H9 (cell line): Measurements from ENCODE around the gene TAF3. TPM values are rescaled to one million over a fixed set of nuclear protein-coding genes. Genes with fewer than 3 reads are reported as not detected.
A peak's percentile ranks its signal among the peaks of the same experiment; 100 is the strongest.

Experiments
- DNase-seq: peaks from one replicate; pipeline ENCODE4 v3.0.0-alpha.2; 2017
- H2AFZ ChIP-seq: one replicate; pipeline ENCODE4 v1.6.1; 2013; ENCODE audit warnings: mild to moderate bottlenecking, low read length, control low read depth, moderate library complexity
- H2AK5ac ChIP-seq: 2 replicates; pipeline ENCODE4 v1.6.1; 2013; ENCODE audit warnings: low read length, control low read depth, mixed read lengths; ENCODE audit not compliant: insufficient read length
- H2BK120ac ChIP-seq: one replicate; pipeline ENCODE4 v1.6.1; 2013; ENCODE audit warnings: low read depth, mild to moderate bottlenecking, low read length, control low read depth, inconsistent platforms; ENCODE audit not compliant: poor library complexity, severe bottlenecking
- H2BK12ac ChIP-seq: 2 replicates; pipeline ENCODE4 v1.6.1; 2013; ENCODE audit warnings: low read length, control low read depth, mixed read lengths, low read depth; ENCODE audit not compliant: insufficient read length
- H2BK15ac ChIP-seq: 2 replicates; pipeline ENCODE4 v1.6.1; 2013; ENCODE audit warnings: low read depth, low read length, control low read depth
- H2BK20ac ChIP-seq: one replicate; pipeline ENCODE4 v1.6.1; 2013; ENCODE audit warnings: low read depth, mild to moderate bottlenecking, low read length, control low read depth, inconsistent platforms; ENCODE audit not compliant: poor library complexity, severe bottlenecking
- H2BK5ac ChIP-seq: 2 replicates; pipeline ENCODE4 v1.6.1; 2013; ENCODE audit warnings: low read length, control low read depth, mixed read lengths; ENCODE audit not compliant: insufficient read length
- H3K14ac ChIP-seq: 2 replicates; pipeline ENCODE4 v1.6.1; 2013; ENCODE audit warnings: low read length, control low read depth; ENCODE audit not compliant: insufficient read depth
- H3K18ac ChIP-seq: 2 replicates; pipeline ENCODE4 v1.6.1; 2013; ENCODE audit warnings: low read depth, mild to moderate bottlenecking, mixed read lengths, low read length, control low read depth; ENCODE audit not compliant: insufficient read length
- H3K23ac ChIP-seq: 2 replicates; pipeline ENCODE4 v1.6.1; 2013; ENCODE audit warnings: low read length, control low read depth, mixed read lengths, low read depth; ENCODE audit not compliant: insufficient read length
- H3K23me2 ChIP-seq: 2 replicates; pipeline ENCODE4 v1.6.1; 2013; ENCODE audit warnings: low read depth, mild to moderate bottlenecking, mixed read lengths, low read length, control low read depth; ENCODE audit not compliant: insufficient read length, poor library complexity, severe bottlenecking
- H3K27ac ChIP-seq: 2 replicates; pipeline ENCODE4 v1.5.1; 2013; ENCODE audit warnings: low read length, control low read depth, mixed read lengths, low read depth; ENCODE audit not compliant: insufficient read length
- H3K27me3 ChIP-seq: 2 replicates; pipeline ENCODE4 v1.6.1; 2013; ENCODE audit warnings: low read length, control low read depth, inconsistent platforms; ENCODE audit not compliant: insufficient read depth
- H3K4ac ChIP-seq: 2 replicates; pipeline ENCODE4 v1.6.1; 2013; ENCODE audit warnings: low read depth, mild to moderate bottlenecking, control low read depth, inconsistent platforms, low read length, moderate library complexity
- H3K4me1 ChIP-seq: 2 replicates; pipeline ENCODE4 v1.6.1; 2013; ENCODE audit warnings: low read length, control low read depth, inconsistent platforms; ENCODE audit not compliant: insufficient read depth
- H3K4me2 ChIP-seq: 2 replicates; pipeline ENCODE4 v1.6.1; 2013; ENCODE audit warnings: low read length, control low read depth, mixed read lengths; ENCODE audit not compliant: insufficient read length, insufficient read depth
- H3K56ac ChIP-seq: 2 replicates; pipeline ENCODE4 v1.6.1; 2013; ENCODE audit warnings: low read depth, mild to moderate bottlenecking, mixed read lengths, low read length, control low read depth; ENCODE audit not compliant: insufficient read length
- H3K79me1 ChIP-seq: 2 replicates; pipeline ENCODE4 v1.6.1; 2013; ENCODE audit warnings: low read depth, mild to moderate bottlenecking, moderate library complexity, low read length, control low read depth, inconsistent platforms; ENCODE audit not compliant: insufficient read depth, poor library complexity, severe bottlenecking
- H3K79me2 ChIP-seq: 2 replicates; pipeline ENCODE4 v1.6.1; 2013; ENCODE audit warnings: low read length, control low read depth, inconsistent platforms; ENCODE audit not compliant: insufficient read depth
- H3K9ac ChIP-seq: 2 replicates; pipeline ENCODE4 v1.6.1; 2013; ENCODE audit warnings: low read length, control low read depth, mixed read lengths; ENCODE audit not compliant: insufficient read length; ENCODE audit errors: extremely low read depth
- H3K9me3 ChIP-seq: one replicate; pipeline ENCODE4 v1.6.1; 2013; ENCODE audit warnings: low read depth, low read length, inconsistent platforms; ENCODE audit not compliant: control insufficient read depth
- H3T11ph ChIP-seq: one replicate; pipeline ENCODE4 v1.6.1; 2013; ENCODE audit warnings: mild to moderate bottlenecking, low read length, control low read depth, inconsistent platforms
- H4K20me1 ChIP-seq: one replicate; pipeline ENCODE4 v1.6.1; 2013; ENCODE audit not compliant: control insufficient read depth, insufficient read length, insufficient read depth
- H4K5ac ChIP-seq: 2 replicates; pipeline ENCODE4 v1.6.1; 2013; ENCODE audit warnings: low read depth, mild to moderate bottlenecking, mixed read lengths, low read length, control low read depth; ENCODE audit not compliant: insufficient read length
- H4K8ac ChIP-seq: replicated peaks from 2 replicates; pipeline ENCODE4 v1.6.1; 2013; ENCODE audit warnings: low read length, control low read depth, mixed read lengths, low read depth; ENCODE audit not compliant: insufficient read length
- H4K91ac ChIP-seq: 2 replicates; pipeline ENCODE4 v1.6.1; 2013; ENCODE audit warnings: low read depth, mild to moderate bottlenecking, moderate library complexity, mixed read lengths, low read length, control low read depth; ENCODE audit not compliant: insufficient read length
- H3K27ac Mint-ChIP-seq, 3 experiments: 2 replicates in 2 of 3; 3 replicates in 1 of 3; pipeline ENCODE4 v1.8.0; 2020 to 2021; ENCODE audit warnings: mixed read lengths in 3 of 3, mild to moderate bottlenecking in 1 of 3, moderate library complexity in 1 of 3
- H3K27me3 Mint-ChIP-seq: 2 replicates; pipeline ENCODE4 v1.8.0; 2021; ENCODE audit warnings: low read depth, mild to moderate bottlenecking, moderate library complexity, mixed read lengths
- H3K36me3 Mint-ChIP-seq, 3 experiments: 2 replicates in 2 of 3; 3 replicates in 1 of 3; pipeline ENCODE4 v1.8.0; 2020 to 2021; ENCODE audit warnings: low read depth in 3 of 3, mixed read lengths in 3 of 3; ENCODE audit not compliant: insufficient read depth in 1 of 3
- H3K4me1 Mint-ChIP-seq, 2 experiments: 2 replicates each; pipeline ENCODE4 v1.8.0; 2020; ENCODE audit warnings: mixed read lengths in 2 of 2
- H3K4me3 Mint-ChIP-seq, 2 experiments: 2 replicates in 1 of 2; 3 replicates in 1 of 2; pipeline ENCODE4 v1.8.0; 2020 to 2021; ENCODE audit warnings: mild to moderate bottlenecking in 2 of 2, mixed read lengths in 2 of 2, moderate library complexity in 1 of 2
- H3K9me3 Mint-ChIP-seq, 2 experiments: 2 replicates in 1 of 2; 3 replicates in 1 of 2; pipeline ENCODE4 v1.8.0; 2020; ENCODE audit warnings: mild to moderate bottlenecking in 2 of 2, mixed read lengths in 2 of 2, moderate library complexity in 1 of 2
- CTCF ChIP-seq: fragments of 200-600 bp; sonication (generic); conservative IDR thresholded peaks from 3 replicates; pipeline ENCODE4 v1.8.0; 2021; ENCODE audit warnings: antibody characterized with exemption, mild to moderate bottlenecking
- WGBS: extraction: QIAGEN DNeasy Blood & Tissue Kit; methylation state at CpG from one replicate; pipeline ENCODE4 v1.1.7; 2013; ENCODE audit warnings: missing lambda C conversion rate, low lambda C conversion rate, mixed read lengths; ENCODE audit not compliant: insufficient read length; ENCODE audit errors: extremely low coverage; 5-methylcytosine and 5-hydroxymethylcytosine counted together
- total RNA-seq: library from RNA; stranded (reverse); gene quantifications from 2 replicates; pipeline ENCODE4 v1.2.1, GENCODE V29; 2021

TAF3 gene
- total RNA-seq, 1 experiment from 2014 or later = 10.2 TPM

DNA sequence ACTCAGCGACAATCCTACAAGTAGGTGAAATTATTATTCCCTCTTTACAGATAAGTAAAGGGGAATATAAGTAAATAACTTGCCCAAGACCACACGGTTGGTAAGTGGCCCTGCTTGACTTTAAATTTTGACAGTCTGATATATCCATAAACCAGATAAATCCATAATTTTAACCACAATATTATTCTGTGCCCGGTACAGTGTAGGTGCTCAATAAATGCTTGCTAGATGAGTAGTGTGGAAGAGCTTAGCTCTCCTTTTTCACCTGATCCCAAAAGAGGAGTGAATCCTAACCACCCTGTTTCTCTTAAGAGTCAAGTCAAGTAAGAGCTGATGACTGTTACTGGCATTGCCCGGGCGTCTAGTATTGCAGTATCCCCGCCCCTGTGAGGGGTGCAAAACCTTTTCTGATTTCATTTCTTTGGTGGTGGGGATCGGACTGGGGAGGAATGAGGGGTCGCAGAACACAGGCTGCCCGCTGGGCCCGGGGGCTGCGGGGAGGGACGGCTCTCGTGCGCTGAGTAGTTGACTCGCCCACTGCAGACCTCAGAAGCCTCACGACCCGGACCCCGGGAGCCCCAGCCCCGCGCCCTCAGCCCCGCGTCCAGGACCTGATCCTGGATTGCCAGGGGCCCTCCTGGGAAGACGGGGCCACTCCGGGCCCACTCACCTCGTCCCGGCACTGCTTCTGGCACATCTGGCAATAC is 31.0 kb upstream of the TAF3 start:
- Mint-ChIP-seq H3K27ac (no peak overlapping the region), H3K36me3 (peaks cover 6 to 22% (median 21%) of the 10 kb centered on the region in 3 experiments; a peak in 6 of 7 replicates), H3K27me3 (no peaks in the 10 kb centered on the region), H3K9me3 (no peaks in the 10 kb centered on the region), H3K4me1 (peaks cover 13 to 15% of the 10 kb centered on the region in 2 experiments), H3K4me3 (no peak overlapping the region)
- Histone ChIP-seq H3K79me1 (peaks cover 3% of the 10 kb centered on the region), H2AFZ (peak overlapping the region; percentile 41), H3K23me2 (peaks cover 5% of the 10 kb centered on the region), H3K9ac (peak overlapping the region; percentile 96), H2BK12ac (no peak overlapping the region), H3K23ac (no peak overlapping the region), H3K79me2 (peaks cover 45% of the 10 kb centered on the region), H2BK120ac (no peak overlapping the region), H4K5ac (no peak overlapping the region), H3K27ac (no peak overlapping the region), H3K4ac (no peak overlapping the region), H3K9me3 (no peaks in the 10 kb centered on the region), H4K8ac (no peak overlapping the region), H3K14ac (peak overlapping the region; percentile 71), H3K4me2 (peak overlapping the region; percentile 95), H3K4me1 (no peaks in the 10 kb centered on the region), H2BK15ac (no peak overlapping the region), H3T11ph (no peak overlapping the region), H2BK5ac (no peak overlapping the region), H3K18ac (peak overlapping the region; percentile 75), H2BK20ac (no peak overlapping the region), H2AK5ac (no peak overlapping the region), H4K20me1 (no peaks in the 10 kb centered on the region), H3K27me3 (no peaks in the 10 kb centered on the region), H3K56ac (no peak overlapping the region), H4K91ac (no peak overlapping the region)
- WGBS = no CpG with 5 or more reads among the region's 26 CpGs
- no peak for TF ChIP-seq CTCF
- no peak for DNase-seq
